GM12878 (cell line): ENCODE measurements around the gene HOGA1. TPM values are rescaled to one million over a fixed set of nuclear protein-coding genes. Genes with fewer than 3 reads are reported as not detected.

Source experiments
- ATAC-seq: fragments of 200-7000 bp; cut with Tn5 transposase; 3 replicates; pipeline ENCODE4 v1.9.1; 2020; ENCODE audit warnings: mild to moderate bottlenecking, moderate library complexity
- BruUV-seq: library from RNA; stranded (reverse); fragments of 400-500 nt; replicated peaks from 2 replicates; lab custom pipeline; 2021; lab: Mats Ljungman, UMichigan
- CTCF ChIA-PET: fragments of 300-600 bp; sonication (Branson Sonifier 250); formaldehyde crosslinking; extraction: SDS; loops from one replicate; lab custom pipeline; 2021; ENCODE audit warnings: inconsistent platforms; lab: Yijun Ruan, JAX
- POLR2A ChIA-PET: fragments of 350-600 bp; formaldehyde crosslinking; extraction: SDS; loops from one replicate; lab custom pipeline; 2021; ENCODE audit warnings: inconsistent platforms; lab: Charles Lee
- RAD21 ChIA-PET: fragments of 300-600 bp; sonication (Branson Sonifier 250); formaldehyde crosslinking; loops from one replicate; lab custom pipeline; 2023; ENCODE audit warnings: antibody characterized with exemption; ENCODE audit not compliant: unreplicated experiment; lab: Charles Lee
- SMC1A ChIA-PET: fragments of 300-600 bp; sonication (Branson Sonifier 250); formaldehyde crosslinking; loops from one replicate; lab custom pipeline; 2023; ENCODE audit not compliant: unreplicated experiment, uncharacterized antibody; lab: Charles Lee
- DNase-seq: peaks from one replicate; pipeline ENCODE4 v3.0.0-alpha.2; 2011; ENCODE audit warnings: low read depth, low spot score
- FAIRE-seq: peaks from 3 replicates; lab custom pipeline; 2011; peaks lifted over from hg19 to GRCh38; lab: Jason Lieb, UNC
- H2AFZ ChIP-seq: 2 replicates; pipeline ENCODE4 v1.6.0; 2011; ENCODE audit warnings: low read depth, low read length, control low read depth; ENCODE audit not compliant: control insufficient read depth
- H3K27ac ChIP-seq: 2 replicates; pipeline ENCODE4 v1.5.1; 2011; ENCODE audit warnings: control low read depth; ENCODE audit not compliant: control insufficient read depth, insufficient read depth
- H3K27me3 ChIP-seq, 2 experiments: replicated peaks in 1 of 2; 2 replicates each; pipeline versions ENCODE4 v1.6.0 to v1.6.1; 2011; ENCODE audit warnings: low read length in 1 of 2; ENCODE audit not compliant: control insufficient read depth in 2 of 2, insufficient read depth in 2 of 2
- H3K36me3 ChIP-seq, 2 experiments: 2 replicates each; pipeline ENCODE4 v1.5.1; 2011; ENCODE audit warnings: low read length in 1 of 2; ENCODE audit not compliant: control insufficient read depth in 2 of 2, insufficient read depth in 2 of 2
- H3K4me1 ChIP-seq: 2 replicates; pipeline ENCODE4 v1.6.1; 2011; ENCODE audit warnings: mild to moderate bottlenecking, low read length, moderate library complexity, mixed read lengths; ENCODE audit not compliant: control insufficient read depth, insufficient read depth
- H3K4me2 ChIP-seq: 2 replicates; pipeline ENCODE4 v1.6.0; 2011; ENCODE audit warnings: control low read depth; ENCODE audit not compliant: control insufficient read depth, insufficient read depth
- H3K4me3 ChIP-seq: fragments of 200-600 bp; sonication (generic); 2 replicates; pipeline ENCODE4 v1.5.1; 2016
- H3K79me2 ChIP-seq: 2 replicates; pipeline ENCODE4 v1.6.0; 2011; ENCODE audit warnings: low read length; ENCODE audit not compliant: control insufficient read depth, insufficient read depth
- H3K9ac ChIP-seq: 2 replicates; pipeline ENCODE4 v1.8.0; 2011; ENCODE audit warnings: low read length, control low read depth, mixed read lengths; ENCODE audit not compliant: control insufficient read depth, insufficient read depth
- H3K9me3 ChIP-seq: replicated peaks from 3 replicates; pipeline ENCODE4 v1.5.1; 2011; ENCODE audit warnings: mild to moderate bottlenecking, low read length; ENCODE audit not compliant: control insufficient read depth, insufficient read depth
- H4K20me1 ChIP-seq: 2 replicates; pipeline ENCODE4 v1.6.0; 2011; ENCODE audit not compliant: control insufficient read depth, insufficient read depth
- BRCA1 ChIP-seq: IDR thresholded peaks from 2 replicates; pipeline ENCODE4 v1.6.1; 2011; ENCODE audit warnings: low read depth, low read length, improper control_type of control experiment
- CBX3 ChIP-seq: fragments of 200-600 bp; sonication (generic); IDR thresholded peaks from 2 replicates; pipeline ENCODE4 v1.6.1; 2016; ENCODE audit warnings: low read depth, borderline replicate concordance
- CHD4 ChIP-seq: fragments of 200-600 bp; sonication (generic); IDR thresholded peaks from 2 replicates; pipeline ENCODE4 v1.6.1; 2016; ENCODE audit warnings: mild to moderate bottlenecking
- E2F8 ChIP-seq: fragments of 450-650 bp; IDR thresholded peaks from 2 replicates; pipeline ENCODE4 v1.6.1; 2018; ENCODE audit warnings: mild to moderate bottlenecking, low read depth, moderate library complexity; ENCODE audit not compliant: partially characterized antibody
- FOXM1 ChIP-seq: IDR thresholded peaks from 2 replicates; pipeline ENCODE4 v1.6.1; 2012; ENCODE audit warnings: low read depth, mild to moderate bottlenecking, inconsistent platforms, low read length, moderate library complexity
- HDAC6 ChIP-seq: fragments of 200-600 bp; sonication (generic); IDR thresholded peaks from one replicate; pipeline ENCODE4 v1.8.0; 2017; ENCODE audit warnings: antibody characterized with exemption; ENCODE audit not compliant: unreplicated experiment
- MTA2 ChIP-seq: fragments of 450-650 bp; IDR thresholded peaks from 2 replicates; pipeline ENCODE4 v1.6.1; 2016; ENCODE audit warnings: low read depth, mild to moderate bottlenecking, moderate library complexity
- MXI1 ChIP-seq: fragments of 150-350 bp; IDR thresholded peaks from 2 replicates; pipeline ENCODE4 v1.6.1; 2011; ENCODE audit warnings: low read depth, mild to moderate bottlenecking, inconsistent platforms, low read length, improper control_type of control experiment
- NR2C1 ChIP-seq: fragments of 450-650 bp; IDR thresholded peaks from 2 replicates; pipeline ENCODE4 v1.6.1; 2017; ENCODE audit warnings: antibody characterized with exemption, mild to moderate bottlenecking, moderate library complexity
- POU2F2 ChIP-seq: IDR thresholded peaks from 3 replicates; pipeline ENCODE4 v1.6.1; 2011; ENCODE audit warnings: low read depth, mild to moderate bottlenecking, low read length, borderline replicate concordance
- RAD51 ChIP-seq: fragments of 450-650 bp; IDR thresholded peaks from 2 replicates; pipeline ENCODE4 v1.6.1; 2016; ENCODE audit warnings: moderate library complexity, mild to moderate bottlenecking, inconsistent platforms
- SRF ChIP-seq, 2 experiments: IDR thresholded peaks; 2 replicates each; pipeline ENCODE4 v1.6.1; 2011; ENCODE audit warnings: low read depth in 2 of 2, low read length in 2 of 2, mild to moderate bottlenecking in 1 of 2, moderate library complexity in 1 of 2
- ZNF24 ChIP-seq: fragments of 450-650 bp; IDR thresholded peaks from 2 replicates; pipeline ENCODE4 v1.6.1; 2017; ENCODE audit warnings: antibody characterized with exemption, mild to moderate bottlenecking
- WGBS: methylation state at CpG from one replicate; pipeline ENCODE4 v1.1.6; 2016; ENCODE audit warnings: low lambda C conversion rate; ENCODE audit not compliant: insufficient replicate concordance, insufficient coverage; ENCODE audit errors: missing lambda C conversion rate; 5-methylcytosine and 5-hydroxymethylcytosine counted together
- in situ Hi-C: fragments of 300-500 bp; cut with MboI; formaldehyde crosslinking; loops from 9 replicates; pipeline ENCODE4 v1.14.3; 2018; ENCODE audit warnings: mixed read lengths
- intact Hi-C: fragments of 100-400 bp; cut with micrococcal nuclease; formaldehyde crosslinking; loops from one replicate; pipeline ENCODE4 v1.14.2; 2022; ENCODE audit not compliant: unreplicated experiment
- polyA plus RNA-seq, 11 experiments: library from polyadenylated mRNA; depleted of rRNA in 4 of 11; unstranded in 6 of 11; stranded (reverse) in 5 of 11; fragments of >200 nt; fragmentation: Nextera tagmentation in 4 of 11; fragmentation: Illumina TruSeq in 1 of 11; extraction: Ambion mirVana in 4 of 11; extraction: Trizol in 1 of 11; gene quantifications; 1 replicate in 1 of 11; 2 replicates in 10 of 11; pipeline versions ENCODE4 v1.2.1 to v1.2.3, GENCODE V29; 2011 to 2016; ENCODE audit warnings: inconsistent platforms in 2 of 11, missing spikeins in 2 of 11, low read depth in 1 of 11
- total RNA-seq, 4 experiments: library from RNA; depleted of rRNA in 3 of 4; stranded (reverse); fragments of >200 nt in 3 of 4; fragmentation: Illumina TruSeq in 1 of 4; extraction: Trizol in 1 of 4; gene quantifications; 2 replicates each; pipeline versions ENCODE4 v1.2.1 to v1.2.3, GENCODE V29; 2013 to 2021
- TF ChIP-seq, protein P1 (sequence below): IDR thresholded peaks from 2 replicates; pipeline ENCODE4 v1.6.1; 2012; ENCODE audit warnings: mild to moderate bottlenecking, low read depth, low read length
- TF ChIP-seq, protein P2 (sequence below): fragments of 450-650 bp; IDR thresholded peaks from 2 replicates; pipeline ENCODE4 v1.6.1; 2017; ENCODE audit warnings: mild to moderate bottlenecking, low read depth, inconsistent platforms; ENCODE audit not compliant: poor library complexity, severe bottlenecking

HOGA1 gene
- total and polyA plus RNA-seq, 10 of the 15 experiments (the other 5 are each of a cell fraction or from before 2014, with no cell fraction given): 0.01 to 0.19 (median 0.06) TPM; not detected in 6

GRCh38 chr10:97575127-97575668, 9.0 kb upstream of the HOGA1 start:
- no peaks in the 10 kb centered on the region for H3K4me1 ChIP-seq
- no peak overlapping the region for H2AFZ ChIP-seq
- no peaks in the 10 kb centered on the region for H3K36me3 ChIP-seq
- TF ChIP-seq, protein P1, sequence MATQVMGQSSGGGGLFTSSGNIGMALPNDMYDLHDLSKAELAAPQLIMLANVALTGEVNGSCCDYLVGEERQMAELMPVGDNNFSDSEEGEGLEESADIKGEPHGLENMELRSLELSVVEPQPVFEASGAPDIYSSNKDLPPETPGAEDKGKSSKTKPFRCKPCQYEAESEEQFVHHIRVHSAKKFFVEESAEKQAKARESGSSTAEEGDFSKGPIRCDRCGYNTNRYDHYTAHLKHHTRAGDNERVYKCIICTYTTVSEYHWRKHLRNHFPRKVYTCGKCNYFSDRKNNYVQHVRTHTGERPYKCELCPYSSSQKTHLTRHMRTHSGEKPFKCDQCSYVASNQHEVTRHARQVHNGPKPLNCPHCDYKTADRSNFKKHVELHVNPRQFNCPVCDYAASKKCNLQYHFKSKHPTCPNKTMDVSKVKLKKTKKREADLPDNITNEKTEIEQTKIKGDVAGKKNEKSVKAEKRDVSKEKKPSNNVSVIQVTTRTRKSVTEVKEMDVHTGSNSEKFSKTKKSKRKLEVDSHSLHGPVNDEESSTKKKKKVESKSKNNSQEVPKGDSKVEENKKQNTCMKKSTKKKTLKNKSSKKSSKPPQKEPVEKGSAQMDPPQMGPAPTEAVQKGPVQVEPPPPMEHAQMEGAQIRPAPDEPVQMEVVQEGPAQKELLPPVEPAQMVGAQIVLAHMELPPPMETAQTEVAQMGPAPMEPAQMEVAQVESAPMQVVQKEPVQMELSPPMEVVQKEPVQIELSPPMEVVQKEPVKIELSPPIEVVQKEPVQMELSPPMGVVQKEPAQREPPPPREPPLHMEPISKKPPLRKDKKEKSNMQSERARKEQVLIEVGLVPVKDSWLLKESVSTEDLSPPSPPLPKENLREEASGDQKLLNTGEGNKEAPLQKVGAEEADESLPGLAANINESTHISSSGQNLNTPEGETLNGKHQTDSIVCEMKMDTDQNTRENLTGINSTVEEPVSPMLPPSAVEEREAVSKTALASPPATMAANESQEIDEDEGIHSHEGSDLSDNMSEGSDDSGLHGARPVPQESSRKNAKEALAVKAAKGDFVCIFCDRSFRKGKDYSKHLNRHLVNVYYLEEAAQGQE: no peak
- TF ChIP-seq RAD51 (no peak), FOXM1 (no peak), POU2F2 (no peak), E2F8 (no peak), MTA2 (no peak), HDAC6 (no peak), NR2C1 (no peak), ZNF24 (no peak), SRF (IDR thresholded peaks at IDR 0.05; ENCODE audit: low read depth in 2 of 2, low read length in 2 of 2) (no peak), CHD4 (no peak), MXI1 (no peak), BRCA1 (no peak), CBX3 (no peak)
- TF ChIP-seq, protein P2, sequence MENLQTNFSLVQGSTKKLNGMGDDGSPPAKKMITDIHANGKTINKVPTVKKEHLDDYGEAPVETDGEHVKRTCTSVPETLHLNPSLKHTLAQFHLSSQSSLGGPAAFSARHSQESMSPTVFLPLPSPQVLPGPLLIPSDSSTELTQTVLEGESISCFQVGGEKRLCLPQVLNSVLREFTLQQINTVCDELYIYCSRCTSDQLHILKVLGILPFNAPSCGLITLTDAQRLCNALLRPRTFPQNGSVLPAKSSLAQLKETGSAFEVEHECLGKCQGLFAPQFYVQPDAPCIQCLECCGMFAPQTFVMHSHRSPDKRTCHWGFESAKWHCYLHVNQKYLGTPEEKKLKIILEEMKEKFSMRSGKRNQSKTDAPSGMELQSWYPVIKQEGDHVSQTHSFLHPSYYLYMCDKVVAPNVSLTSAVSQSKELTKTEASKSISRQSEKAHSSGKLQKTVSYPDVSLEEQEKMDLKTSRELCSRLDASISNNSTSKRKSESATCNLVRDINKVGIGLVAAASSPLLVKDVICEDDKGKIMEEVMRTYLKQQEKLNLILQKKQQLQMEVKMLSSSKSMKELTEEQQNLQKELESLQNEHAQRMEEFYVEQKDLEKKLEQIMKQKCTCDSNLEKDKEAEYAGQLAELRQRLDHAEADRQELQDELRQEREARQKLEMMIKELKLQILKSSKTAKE: no peak
- no TSS peak for BruUV-seq
- H3K9ac ChIP-seq: no peak overlapping the region
- WGBS: 38% methylated on average over 6 of the region's 6 CpGs
- intact Hi-C loops (no loop called here), in situ Hi-C loops (no loop called here)
- no peaks in the 10 kb centered on the region for H3K9me3 ChIP-seq
- H3K27ac ChIP-seq: no peak overlapping the region
- no peaks in the 10 kb centered on the region for H4K20me1 ChIP-seq
- H3K27me3 ChIP-seq: no peaks in the 10 kb centered on the region; a peak in 1 of 4 replicates
- RAD21 ChIA-PET: no interaction called here
- POLR2A ChIA-PET: interaction anchor here (0.6 kb wide), 1 partner anchor 43 kb away, joined by 8 read pairs; no protein-coding TSS in a partner anchor
- ATAC-seq: no peak
- CTCF ChIA-PET: interaction anchor here (0.8 to 1.9 kb wide), 6 partner anchors 23 to 102 kb away, joined by 3 to 7 read pairs (median 4); no protein-coding TSS in a partner anchor
- SMC1A ChIA-PET: no interaction called here
- no peak for FAIRE-seq
- no peak overlapping the region for H3K4me3 ChIP-seq
- no peak overlapping the region for H3K4me2 ChIP-seq
- no peaks in the 10 kb centered on the region for H3K79me2 ChIP-seq
- DNase-seq: no peak
